Epithelial cell of esophagus (primary cell): Measurements from ENCODE around the gene CDC45.

ENCODE experiments used
- DNase-seq: peaks from one replicate; pipeline ENCODE4 v3.0.0; 2010; ENCODE audit warnings: low read depth
- H3K4me3 ChIP-seq: 2 replicates; pipeline ENCODE4 v1.5.1; 2011; ENCODE audit warnings: mild to moderate bottlenecking, low read length, control low read depth
- TF ChIP-seq, protein P1 (sequence below): IDR thresholded peaks from 2 replicates; pipeline ENCODE4 v1.5.1; 2011; ENCODE audit warnings: low read depth, mild to moderate bottlenecking, low read length, control low read depth, inconsistent platforms; ENCODE audit not compliant: insufficient read depth; ENCODE audit errors: missing control alignments

Gene CDC45

DNA sequence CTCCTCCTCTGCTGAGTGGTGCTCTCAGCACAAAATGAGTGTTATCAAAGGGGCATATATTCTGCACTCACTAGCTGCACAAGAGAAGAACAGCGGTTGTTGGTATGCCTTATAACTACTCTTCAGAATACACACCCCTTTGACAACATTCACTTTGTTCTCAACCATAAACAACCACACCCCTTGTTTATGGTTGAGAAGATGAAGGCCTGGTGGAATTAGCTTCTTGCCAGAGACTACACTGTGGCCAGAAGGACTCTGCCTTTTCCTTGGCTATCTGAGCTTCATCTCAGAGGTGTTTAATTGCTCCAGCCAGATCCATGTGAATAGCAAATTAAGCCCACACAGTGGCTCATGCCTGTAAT, 89.5 kb downstream of the CDC45 start:
- no peak for DNase-seq
- H3K4me3 ChIP-seq = no peak overlapping the region
- TF ChIP-seq, protein P1, sequence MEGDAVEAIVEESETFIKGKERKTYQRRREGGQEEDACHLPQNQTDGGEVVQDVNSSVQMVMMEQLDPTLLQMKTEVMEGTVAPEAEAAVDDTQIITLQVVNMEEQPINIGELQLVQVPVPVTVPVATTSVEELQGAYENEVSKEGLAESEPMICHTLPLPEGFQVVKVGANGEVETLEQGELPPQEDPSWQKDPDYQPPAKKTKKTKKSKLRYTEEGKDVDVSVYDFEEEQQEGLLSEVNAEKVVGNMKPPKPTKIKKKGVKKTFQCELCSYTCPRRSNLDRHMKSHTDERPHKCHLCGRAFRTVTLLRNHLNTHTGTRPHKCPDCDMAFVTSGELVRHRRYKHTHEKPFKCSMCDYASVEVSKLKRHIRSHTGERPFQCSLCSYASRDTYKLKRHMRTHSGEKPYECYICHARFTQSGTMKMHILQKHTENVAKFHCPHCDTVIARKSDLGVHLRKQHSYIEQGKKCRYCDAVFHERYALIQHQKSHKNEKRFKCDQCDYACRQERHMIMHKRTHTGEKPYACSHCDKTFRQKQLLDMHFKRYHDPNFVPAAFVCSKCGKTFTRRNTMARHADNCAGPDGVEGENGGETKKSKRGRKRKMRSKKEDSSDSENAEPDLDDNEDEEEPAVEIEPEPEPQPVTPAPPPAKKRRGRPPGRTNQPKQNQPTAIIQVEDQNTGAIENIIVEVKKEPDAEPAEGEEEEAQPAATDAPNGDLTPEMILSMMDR = no peak

DNA sequence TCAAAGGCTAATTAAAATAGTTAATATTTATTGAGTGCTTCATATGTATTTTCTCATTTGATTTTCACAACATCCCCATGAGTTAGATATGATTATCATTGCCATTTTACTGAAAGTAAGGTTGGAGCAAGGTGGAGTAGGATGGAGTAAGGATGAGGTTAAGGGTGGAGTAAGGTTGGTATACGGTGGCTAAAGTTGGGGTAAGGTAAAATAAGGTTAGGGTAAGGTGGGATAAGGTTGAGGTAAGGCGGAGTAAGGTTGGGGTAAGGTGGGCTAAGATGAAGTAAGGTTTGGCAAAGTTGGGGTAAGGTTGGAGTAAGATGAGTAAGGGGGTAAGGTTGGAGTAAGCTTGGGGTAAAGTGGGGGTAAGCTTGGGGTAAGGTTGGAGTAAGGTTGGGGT, 90.3 kb downstream of the CDC45 start:
- no peak for DNase-seq
- no peak overlapping the region for H3K4me3 ChIP-seq
- TF ChIP-seq, protein P1 = no peak
